ENCODE data around the gene DCLRE1A. TPM values are rescaled to one million over a fixed set of nuclear protein-coding genes. Genes with fewer than 3 reads are reported as not detected.

Gene DCLRE1A
- total and polyA plus RNA-seq, 9 of the 15 experiments (the other 6 are each of a cell fraction or from before 2014, with no cell fraction given), result 8.5 to 25.5 (median 15.5) TPM

DNA sequence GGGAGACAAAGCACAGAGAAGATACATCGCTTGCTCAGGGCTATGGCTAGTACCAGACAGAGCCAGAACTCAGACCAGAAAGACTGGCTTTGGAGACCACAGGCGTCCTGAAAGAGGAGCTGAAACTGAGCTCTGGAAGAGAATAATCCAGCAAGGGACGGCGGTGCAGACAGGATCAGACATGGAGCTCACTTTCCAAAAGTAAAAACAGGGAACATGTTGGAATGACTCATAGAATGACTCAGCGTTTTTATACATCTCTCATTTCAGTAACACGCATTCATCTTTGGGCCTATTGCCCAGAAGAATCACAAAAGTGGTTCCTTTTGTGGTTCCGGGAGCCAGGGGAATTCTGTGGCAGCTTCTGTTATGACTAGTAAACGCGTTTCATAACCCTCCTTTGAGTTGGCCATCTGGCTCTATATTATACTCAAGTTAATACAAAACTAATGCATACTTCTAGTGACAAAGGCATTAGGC lies 65.2 kb downstream of the DCLRE1A start (continued):
- TF ChIP-seq, protein P1, sequence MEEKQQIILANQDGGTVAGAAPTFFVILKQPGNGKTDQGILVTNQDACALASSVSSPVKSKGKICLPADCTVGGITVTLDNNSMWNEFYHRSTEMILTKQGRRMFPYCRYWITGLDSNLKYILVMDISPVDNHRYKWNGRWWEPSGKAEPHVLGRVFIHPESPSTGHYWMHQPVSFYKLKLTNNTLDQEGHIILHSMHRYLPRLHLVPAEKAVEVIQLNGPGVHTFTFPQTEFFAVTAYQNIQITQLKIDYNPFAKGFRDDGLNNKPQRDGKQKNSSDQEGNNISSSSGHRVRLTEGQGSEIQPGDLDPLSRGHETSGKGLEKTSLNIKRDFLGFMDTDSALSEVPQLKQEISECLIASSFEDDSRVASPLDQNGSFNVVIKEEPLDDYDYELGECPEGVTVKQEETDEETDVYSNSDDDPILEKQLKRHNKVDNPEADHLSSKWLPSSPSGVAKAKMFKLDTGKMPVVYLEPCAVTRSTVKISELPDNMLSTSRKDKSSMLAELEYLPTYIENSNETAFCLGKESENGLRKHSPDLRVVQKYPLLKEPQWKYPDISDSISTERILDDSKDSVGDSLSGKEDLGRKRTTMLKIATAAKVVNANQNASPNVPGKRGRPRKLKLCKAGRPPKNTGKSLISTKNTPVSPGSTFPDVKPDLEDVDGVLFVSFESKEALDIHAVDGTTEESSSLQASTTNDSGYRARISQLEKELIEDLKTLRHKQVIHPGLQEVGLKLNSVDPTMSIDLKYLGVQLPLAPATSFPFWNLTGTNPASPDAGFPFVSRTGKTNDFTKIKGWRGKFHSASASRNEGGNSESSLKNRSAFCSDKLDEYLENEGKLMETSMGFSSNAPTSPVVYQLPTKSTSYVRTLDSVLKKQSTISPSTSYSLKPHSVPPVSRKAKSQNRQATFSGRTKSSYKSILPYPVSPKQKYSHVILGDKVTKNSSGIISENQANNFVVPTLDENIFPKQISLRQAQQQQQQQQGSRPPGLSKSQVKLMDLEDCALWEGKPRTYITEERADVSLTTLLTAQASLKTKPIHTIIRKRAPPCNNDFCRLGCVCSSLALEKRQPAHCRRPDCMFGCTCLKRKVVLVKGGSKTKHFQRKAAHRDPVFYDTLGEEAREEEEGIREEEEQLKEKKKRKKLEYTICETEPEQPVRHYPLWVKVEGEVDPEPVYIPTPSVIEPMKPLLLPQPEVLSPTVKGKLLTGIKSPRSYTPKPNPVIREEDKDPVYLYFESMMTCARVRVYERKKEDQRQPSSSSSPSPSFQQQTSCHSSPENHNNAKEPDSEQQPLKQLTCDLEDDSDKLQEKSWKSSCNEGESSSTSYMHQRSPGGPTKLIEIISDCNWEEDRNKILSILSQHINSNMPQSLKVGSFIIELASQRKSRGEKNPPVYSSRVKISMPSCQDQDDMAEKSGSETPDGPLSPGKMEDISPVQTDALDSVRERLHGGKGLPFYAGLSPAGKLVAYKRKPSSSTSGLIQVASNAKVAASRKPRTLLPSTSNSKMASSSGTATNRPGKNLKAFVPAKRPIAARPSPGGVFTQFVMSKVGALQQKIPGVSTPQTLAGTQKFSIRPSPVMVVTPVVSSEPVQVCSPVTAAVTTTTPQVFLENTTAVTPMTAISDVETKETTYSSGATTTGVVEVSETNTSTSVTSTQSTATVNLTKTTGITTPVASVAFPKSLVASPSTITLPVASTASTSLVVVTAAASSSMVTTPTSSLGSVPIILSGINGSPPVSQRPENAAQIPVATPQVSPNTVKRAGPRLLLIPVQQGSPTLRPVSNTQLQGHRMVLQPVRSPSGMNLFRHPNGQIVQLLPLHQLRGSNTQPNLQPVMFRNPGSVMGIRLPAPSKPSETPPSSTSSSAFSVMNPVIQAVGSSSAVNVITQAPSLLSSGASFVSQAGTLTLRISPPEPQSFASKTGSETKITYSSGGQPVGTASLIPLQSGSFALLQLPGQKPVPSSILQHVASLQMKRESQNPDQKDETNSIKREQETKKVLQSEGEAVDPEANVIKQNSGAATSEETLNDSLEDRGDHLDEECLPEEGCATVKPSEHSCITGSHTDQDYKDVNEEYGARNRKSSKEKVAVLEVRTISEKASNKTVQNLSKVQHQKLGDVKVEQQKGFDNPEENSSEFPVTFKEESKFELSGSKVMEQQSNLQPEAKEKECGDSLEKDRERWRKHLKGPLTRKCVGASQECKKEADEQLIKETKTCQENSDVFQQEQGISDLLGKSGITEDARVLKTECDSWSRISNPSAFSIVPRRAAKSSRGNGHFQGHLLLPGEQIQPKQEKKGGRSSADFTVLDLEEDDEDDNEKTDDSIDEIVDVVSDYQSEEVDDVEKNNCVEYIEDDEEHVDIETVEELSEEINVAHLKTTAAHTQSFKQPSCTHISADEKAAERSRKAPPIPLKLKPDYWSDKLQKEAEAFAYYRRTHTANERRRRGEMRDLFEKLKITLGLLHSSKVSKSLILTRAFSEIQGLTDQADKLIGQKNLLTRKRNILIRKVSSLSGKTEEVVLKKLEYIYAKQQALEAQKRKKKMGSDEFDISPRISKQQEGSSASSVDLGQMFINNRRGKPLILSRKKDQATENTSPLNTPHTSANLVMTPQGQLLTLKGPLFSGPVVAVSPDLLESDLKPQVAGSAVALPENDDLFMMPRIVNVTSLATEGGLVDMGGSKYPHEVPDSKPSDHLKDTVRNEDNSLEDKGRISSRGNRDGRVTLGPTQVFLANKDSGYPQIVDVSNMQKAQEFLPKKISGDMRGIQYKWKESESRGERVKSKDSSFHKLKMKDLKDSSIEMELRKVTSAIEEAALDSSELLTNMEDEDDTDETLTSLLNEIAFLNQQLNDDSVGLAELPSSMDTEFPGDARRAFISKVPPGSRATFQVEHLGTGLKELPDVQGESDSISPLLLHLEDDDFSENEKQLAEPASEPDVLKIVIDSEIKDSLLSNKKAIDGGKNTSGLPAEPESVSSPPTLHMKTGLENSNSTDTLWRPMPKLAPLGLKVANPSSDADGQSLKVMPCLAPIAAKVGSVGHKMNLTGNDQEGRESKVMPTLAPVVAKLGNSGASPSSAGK (IDR thresholded peaks at IDR 0.05), result no peak
- TF ChIP-seq BDP1 (IDR thresholded peaks at IDR 0.05; ENCODE audit: insufficient read depth, insufficient read length) (no peak), ZNF316 (IDR thresholded peaks at IDR 0.05) (peak; percentile 94), SIRT6 (IDR thresholded peaks at IDR 0.05; ENCODE audit: low read depth, low read length) (no peak), NONO (IDR thresholded peaks at IDR 0.05; ENCODE audit: low read depth in 2 of 2, low read length in 1 of 2) (no peak), SMARCC2 (IDR thresholded peaks at IDR 0.05; ENCODE audit: low read depth) (0 out of 2 replicates have a peak, but pooled peaks have one; percentile 47), ZNF124 (CRISPR knock-in tag; IDR thresholded peaks at IDR 0.05) (no peak), KAT8 (IDR thresholded peaks at IDR 0.05; ENCODE audit: low read depth) (no peak), MYBL2 (IDR thresholded peaks at IDR 0.05; ENCODE audit: low read depth) (no peak), MYBL2 (CRISPR knock-in tag; IDR thresholded peaks at IDR 0.05; ENCODE audit: borderline replicate concordance) (no peak), JUN (IDR thresholded peaks at IDR 0.05; ENCODE audit: borderline replicate concordance, low read depth, low read length) (peak; percentile 28; the same call in 1 of the 2 replicates), JUN (CRISPR knock-in tag; IDR thresholded peaks at IDR 0.05; ENCODE audit: borderline replicate concordance) (no peak), SMARCA4 (IDR thresholded peaks at IDR 0.05) (peak; percentile 60), JUND (IDR thresholded peaks at IDR 0.05; ENCODE audit: borderline replicate concordance, low read depth, low read length) (peak; percentile 90), JUND (tag; IDR thresholded peaks at IDR 0.05; ENCODE audit: borderline replicate concordance, low read depth, low read length) (peak; percentile 93), CBFA2T3 (IDR thresholded peaks at IDR 0.05) (no peak), EHMT2 (IDR thresholded peaks at IDR 0.05) (peak; percentile 16; the same call in 1 of the 2 replicates), PPARD (CRISPR knock-in tag; IDR thresholded peaks at IDR 0.05) (no peak)
- TF ChIP-seq, protein P2, sequence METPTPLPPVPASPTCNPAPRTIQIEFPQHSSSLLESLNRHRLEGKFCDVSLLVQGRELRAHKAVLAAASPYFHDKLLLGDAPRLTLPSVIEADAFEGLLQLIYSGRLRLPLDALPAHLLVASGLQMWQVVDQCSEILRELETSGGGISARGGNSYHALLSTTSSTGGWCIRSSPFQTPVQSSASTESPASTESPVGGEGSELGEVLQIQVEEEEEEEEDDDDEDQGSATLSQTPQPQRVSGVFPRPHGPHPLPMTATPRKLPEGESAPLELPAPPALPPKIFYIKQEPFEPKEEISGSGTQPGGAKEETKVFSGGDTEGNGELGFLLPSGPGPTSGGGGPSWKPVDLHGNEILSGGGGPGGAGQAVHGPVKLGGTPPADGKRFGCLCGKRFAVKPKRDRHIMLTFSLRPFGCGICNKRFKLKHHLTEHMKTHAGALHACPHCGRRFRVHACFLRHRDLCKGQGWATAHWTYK (CRISPR knock-in tag; IDR thresholded peaks at IDR 0.05), result peak; percentile 87
